ENCODE measurements around the gene ZMYND8.
"Not testable (repeated sequence)": the region's sequence is repeated elsewhere in the genome, so short reads cannot be mapped to it uniquely, and the experiment has no call there.

ZMYND8 gene

GRCh38 chr20:47309394-47309793, 47.1 kb downstream of the ZMYND8 start:
- DNase-seq: no peak

- DNase-seq: not testable (repeated sequence)
These were observed 48.9 kb downstream of the ZMYND8 start for GRCh38 chr20:47307569-47307968.

GRCh38 chr20:47306755-47307370, 49.6 kb downstream of the ZMYND8 start:
- no peak for DNase-seq

GRCh38 chr20:47306095-47306494, 50.4 kb downstream of the ZMYND8 start:
- no peak for DNase-seq

GRCh38 chr20:47305667-47306066, 50.8 kb downstream of the ZMYND8 start:
- no peak for DNase-seq

GRCh38 chr20:47304287-47304686, 52.2 kb downstream of the ZMYND8 start:
- no peak for DNase-seq

- no peak for DNase-seq
These were observed 52.8 kb downstream of the ZMYND8 start for GRCh38 chr20:47303736-47304135.

GRCh38 chr20:47300071-47300470, 56.4 kb downstream of the ZMYND8 start:
- no peak for DNase-seq

GRCh38 chr20:47298624-47299023, 57.9 kb downstream of the ZMYND8 start:
- no peak for DNase-seq

- no peak for DNase-seq
These were observed 58.8 kb downstream of the ZMYND8 start for GRCh38 chr20:47297746-47298145.

- DNase-seq: no peak
These were observed 59.5 kb downstream of the ZMYND8 start for GRCh38 chr20:47296950-47297349.

GRCh38 chr20:47295921-47296426, 60.5 kb downstream of the ZMYND8 start:
- no peak for DNase-seq

GRCh38 chr20:47295129-47295813, 61.2 kb downstream of the ZMYND8 start:
- DNase-seq: peak; percentile 41

GRCh38 chr20:47293631-47294030, 62.9 kb downstream of the ZMYND8 start:
- DNase-seq: no peak

- DNase-seq: no peak
These were observed 63.9 kb downstream of the ZMYND8 start for GRCh38 chr20:47292581-47292980.

- no peak for DNase-seq
These were observed 65.7 kb downstream of the ZMYND8 start for GRCh38 chr20:47290666-47291430.

GRCh38 chr20:47290008-47290407, 66.5 kb downstream of the ZMYND8 start:
- no peak for DNase-seq

- DNase-seq: no peak
These were observed 67.4 kb downstream of the ZMYND8 start for GRCh38 chr20:47289096-47289495.

- not testable (repeated sequence) for DNase-seq
These were observed 68.0 kb downstream of the ZMYND8 start for GRCh38 chr20:47288530-47288929.

GRCh38 chr20:47287609-47288144, 68.8 kb downstream of the ZMYND8 start:
- no peak for DNase-seq

- DNase-seq: no peak
These were observed 69.8 kb downstream of the ZMYND8 start for GRCh38 chr20:47286681-47287080.

GRCh38 chr20:47285189-47285588, 71.3 kb downstream of the ZMYND8 start:
- DNase-seq: no peak

- no peak for DNase-seq
These were observed 72.1 kb downstream of the ZMYND8 start for GRCh38 chr20:47284373-47284772.

- DNase-seq: no peak
These were observed 73.1 kb downstream of the ZMYND8 start for GRCh38 chr20:47283411-47283810.

Data from kidney glomerular epithelial cell (primary cell).